AML-193 (cell line): ENCODE measurements around the gene TAS2R1.
"Not testable (repeated sequence)": the region's sequence is repeated elsewhere in the genome, so short reads cannot be mapped to it uniquely, and the experiment has no call there.

Experiments used
- DNase-seq, 2 experiments: peaks; one replicate each; lab custom pipeline; 2025; lab: John Stamatoyannopoulos, UW

Gene TAS2R1

DNA sequence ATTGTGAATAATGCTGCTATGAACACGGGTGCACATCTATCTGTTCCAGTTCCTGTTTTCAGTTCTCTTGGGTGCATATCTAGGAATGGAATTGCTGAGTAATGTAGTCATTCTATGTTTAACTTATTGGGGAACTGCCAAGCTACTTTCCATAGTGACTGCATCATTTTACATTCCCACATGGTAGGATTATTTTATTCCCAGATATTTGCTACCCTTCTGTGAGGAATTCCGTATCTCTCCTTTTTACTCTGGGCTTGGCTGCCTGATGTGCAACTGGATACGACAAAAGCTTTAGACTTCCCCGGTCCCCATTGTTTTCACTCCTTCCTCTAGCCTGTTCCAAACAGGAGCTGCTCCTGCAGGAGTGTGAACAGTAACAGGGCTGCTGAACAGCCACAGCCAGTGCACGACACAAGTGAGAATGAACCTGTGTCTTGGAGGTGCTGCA lies 7.2 kb downstream of the TAS2R1 start:
- no peak for DNase-seq

DNA sequence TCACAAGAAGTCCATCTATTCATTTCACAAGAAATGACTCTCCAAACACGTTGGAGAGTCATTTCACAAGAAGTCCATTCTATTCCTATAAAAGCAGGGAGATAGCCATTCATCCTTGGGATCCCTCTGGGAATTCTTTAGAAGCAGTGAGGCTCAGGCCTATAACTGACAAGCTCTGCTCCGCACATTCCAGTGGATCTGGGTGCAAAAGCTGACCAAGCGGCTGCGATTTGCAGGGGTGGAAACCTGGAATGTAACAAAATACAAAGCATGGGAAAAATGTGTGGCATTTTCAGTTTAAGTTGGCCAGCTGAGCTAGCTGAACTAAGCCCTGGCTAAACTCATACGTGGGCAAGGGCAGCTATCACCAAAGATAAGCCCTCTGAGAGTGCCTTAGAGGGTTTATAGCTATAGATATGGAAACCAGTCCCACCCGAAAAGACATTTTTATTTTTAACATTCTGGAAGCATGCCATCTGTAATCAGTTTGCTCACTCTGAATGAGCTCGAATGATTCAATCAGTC lies 8.7 kb downstream of the TAS2R1 start:
- no peak for DNase-seq

DNA sequence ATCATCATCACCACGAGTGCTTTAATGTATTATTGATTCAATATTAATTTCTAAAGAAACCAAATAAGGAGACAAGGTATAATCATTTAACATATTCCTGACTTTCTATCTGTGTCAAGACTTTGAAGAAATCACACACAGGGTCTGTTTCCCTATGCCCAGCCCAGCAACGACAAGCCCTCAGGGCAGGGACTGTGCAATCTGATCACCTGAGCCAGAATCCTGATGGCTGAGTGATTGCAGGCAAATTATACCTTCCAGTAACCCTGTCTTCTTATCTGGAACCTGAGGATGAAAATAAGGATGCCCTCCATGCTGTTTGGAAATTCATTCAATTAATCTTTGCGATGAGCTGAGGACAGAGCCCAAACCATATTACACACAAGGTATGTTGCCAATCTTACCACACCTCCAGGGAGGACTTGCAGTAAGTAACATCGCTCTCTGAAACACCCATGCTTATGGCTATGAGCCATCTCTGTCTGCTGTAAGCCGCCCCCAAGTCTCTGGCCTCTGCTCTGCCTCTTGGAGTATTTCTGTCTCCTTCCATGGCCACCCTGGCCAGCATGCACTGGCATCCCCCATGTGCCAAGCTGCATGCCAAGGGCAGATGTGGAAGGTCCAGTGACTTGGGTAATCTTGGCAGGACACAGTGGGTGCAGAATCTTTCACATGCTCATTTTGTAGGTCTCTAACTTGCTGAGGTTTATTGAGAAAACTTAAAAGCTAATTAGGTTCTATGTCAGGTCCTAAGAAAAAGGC lies 10.6 kb downstream of the TAS2R1 start:
- no peak for DNase-seq

DNA sequence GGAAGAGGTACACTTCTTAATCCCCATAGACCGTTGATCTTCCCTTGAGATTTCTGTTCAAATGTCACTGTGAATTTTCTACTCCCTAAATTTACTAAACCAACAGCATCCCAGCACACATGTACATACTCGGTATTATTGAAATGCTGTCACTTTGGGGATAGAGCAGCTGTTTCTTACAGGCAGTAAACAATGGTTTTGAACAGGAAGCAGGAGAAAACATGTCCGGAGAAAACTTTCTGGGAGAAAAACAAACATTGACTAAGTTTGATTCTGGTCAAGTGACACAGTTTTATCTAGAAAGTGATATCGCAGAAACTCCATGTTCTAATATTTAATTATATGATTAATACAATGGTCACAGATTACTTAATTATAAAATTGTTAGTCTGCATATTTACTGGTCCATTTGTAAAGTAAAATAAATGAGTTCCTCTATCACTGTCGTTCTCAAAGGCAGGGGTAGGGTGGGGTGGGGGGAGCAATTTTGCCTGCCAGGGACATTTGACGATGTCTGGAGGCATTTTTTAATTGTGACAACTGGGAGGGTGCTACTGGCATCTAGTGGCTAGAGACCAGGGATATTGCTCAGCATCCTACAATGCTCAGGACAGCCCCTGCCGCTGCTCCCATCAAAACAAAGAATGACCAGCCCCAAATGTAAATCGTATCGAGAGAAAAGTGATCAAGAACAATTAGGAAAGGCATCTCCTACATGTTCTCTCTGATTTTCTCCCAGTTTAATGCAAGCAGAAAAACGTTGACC lies 12.2 kb downstream of the TAS2R1 start:
- DNase-seq: no peak

DNA sequence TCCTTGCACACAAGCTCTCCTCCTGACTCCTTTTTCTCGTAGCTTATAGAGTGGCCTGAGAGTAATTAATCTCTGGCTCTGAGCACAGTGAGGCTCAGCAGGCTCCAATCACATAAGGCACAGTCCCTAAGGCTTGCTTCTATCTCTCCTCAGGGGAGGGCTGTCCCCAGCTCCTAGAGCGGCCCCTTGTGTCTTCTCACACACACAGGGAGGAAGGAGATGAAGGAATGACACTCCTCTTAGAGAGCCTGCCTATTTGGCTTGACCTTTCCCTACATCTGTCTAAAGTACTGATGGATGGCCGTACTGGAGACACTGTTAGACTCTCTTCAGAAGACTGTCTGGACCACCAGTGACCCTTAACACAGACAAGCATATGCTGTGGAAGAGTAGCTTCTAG lies 12.9 kb downstream of the TAS2R1 start:
- DNase-seq: no peak

DNA sequence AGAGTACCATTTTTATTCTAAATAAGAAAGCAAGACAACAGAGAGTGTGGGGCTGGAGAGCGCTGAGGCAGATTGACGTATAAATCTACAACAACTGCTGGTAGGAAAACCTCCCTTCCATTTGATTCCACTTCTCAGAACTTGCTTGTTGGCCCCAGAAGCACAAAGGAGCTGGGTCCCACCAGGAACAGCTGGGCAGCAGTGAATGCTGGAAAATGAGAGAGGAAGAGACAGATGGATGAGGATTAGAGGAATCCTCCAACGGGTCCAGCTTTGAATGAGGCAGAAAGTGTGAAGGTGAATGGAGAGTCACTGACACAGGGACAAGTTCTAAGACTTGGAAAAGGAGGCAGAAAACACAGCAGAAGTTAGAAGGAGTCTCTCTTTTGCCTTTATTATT lies 14.8 kb downstream of the TAS2R1 start:
- no peak for DNase-seq

DNA sequence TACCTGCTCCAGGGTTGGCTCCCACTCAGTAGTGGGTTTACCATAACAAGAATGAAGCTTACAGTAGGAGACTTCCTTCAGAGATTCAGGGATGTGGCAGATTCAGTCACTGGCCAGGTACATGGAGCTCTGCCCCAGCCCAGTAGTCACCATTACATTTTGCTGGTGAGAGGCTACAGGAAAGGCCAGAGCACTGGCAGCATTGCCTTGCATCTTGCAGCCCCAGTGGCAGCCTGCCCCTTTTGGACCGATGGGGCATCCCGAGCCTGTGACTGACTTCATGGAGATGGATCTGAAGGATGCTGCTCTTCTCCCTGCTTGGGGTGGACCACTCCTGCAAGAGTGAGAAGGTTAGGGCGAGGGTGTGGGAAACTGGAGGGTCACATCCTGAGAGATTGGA lies 16.8 kb downstream of the TAS2R1 start:
- no peak for DNase-seq

DNA sequence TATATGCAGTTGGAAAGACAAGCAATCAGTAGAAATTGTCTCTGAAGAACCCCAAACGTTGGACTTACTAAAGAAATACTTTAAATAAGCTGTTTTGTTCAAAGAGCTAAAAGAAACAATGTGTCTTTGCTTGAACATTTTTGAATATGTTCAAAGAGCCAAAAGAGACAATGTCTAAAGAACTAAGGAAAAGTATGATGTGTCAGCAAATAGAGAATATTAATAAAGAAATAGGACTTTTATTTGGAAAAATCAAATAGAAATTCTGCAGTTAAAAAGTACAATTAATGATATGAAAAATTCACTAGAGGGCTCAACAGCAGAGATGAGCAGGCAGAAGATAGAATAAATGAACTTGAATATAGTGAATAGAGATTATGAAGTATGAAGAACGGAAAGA lies 19.2 kb downstream of the TAS2R1 start:
- DNase-seq: no peak

DNA sequence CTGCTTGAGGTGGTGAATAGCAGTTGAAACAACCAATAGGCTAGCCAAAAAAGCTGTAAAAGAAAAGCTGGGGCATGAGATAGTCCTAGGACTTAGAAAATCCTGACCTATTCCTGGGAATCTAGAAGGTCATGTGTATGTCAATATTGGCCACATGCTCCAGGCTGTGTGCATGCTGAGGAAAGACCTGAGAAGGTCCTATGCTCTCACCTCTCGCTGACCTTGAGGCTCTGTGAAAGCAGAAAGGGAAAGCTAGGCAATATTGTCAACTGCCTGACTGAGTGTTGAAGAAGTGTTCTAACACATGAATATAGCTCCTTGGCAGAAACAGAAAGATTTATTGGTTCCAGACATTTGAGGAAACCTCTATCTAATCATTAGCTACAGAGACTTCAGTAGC lies 19.8 kb downstream of the TAS2R1 start:
- no peak for DNase-seq

DNA sequence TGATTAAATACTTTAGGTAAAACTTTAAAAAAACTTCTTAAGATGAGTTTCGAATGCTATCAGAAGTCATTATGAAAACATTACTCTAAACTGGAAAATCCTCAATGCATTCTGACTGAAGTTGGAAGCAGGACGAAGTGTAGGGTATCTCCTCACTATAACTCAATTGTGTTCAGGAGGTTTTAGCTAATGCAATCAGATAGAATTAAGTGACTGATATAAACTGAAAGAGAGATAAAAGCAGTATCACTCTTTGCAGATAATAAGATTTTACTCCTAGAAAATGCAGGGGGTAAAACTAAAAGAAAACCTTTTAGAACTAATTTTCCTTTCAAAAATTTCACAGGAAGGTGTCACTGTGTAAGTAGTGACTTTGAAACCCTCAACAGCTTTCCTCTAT lies 22.1 kb downstream of the TAS2R1 start:
- DNase-seq: no peak

DNA sequence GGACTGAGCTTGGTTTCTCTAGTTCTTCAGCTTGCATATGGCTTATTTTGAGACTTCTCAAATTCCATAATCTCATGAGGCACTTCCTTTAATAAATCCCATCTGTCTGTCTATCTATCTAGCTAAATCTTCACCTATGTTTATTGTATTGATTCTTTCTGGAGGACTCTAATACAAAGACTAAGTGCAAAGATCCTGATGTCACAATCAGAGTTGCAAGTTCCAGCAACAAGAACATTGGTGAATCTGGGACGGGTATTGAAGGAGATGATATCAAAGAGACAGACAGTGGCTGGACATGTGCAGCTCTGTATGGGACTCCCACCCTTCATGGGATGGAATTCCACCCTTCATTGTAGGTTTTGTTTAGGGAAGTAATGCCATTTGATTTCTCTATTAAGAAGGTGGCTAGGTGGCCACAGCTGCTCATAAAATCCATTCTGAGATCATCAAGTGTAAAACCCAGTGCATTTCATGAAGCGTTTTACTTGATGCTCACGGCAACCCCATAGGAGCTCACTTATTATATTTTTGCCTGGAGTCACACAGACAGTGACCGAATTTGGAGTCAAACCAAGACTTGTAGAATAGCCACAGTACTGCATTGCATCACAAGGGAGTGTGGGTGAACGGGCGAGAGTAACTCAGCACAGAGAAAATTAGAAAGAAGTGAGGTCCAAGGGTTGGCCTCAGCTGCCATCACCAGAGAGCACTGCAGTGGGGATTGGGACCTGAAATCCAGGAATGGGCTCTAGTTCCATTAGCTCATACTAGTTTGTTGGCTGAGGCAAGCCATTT lies 24.9 kb downstream of the TAS2R1 start:
- no peak for DNase-seq

DNA sequence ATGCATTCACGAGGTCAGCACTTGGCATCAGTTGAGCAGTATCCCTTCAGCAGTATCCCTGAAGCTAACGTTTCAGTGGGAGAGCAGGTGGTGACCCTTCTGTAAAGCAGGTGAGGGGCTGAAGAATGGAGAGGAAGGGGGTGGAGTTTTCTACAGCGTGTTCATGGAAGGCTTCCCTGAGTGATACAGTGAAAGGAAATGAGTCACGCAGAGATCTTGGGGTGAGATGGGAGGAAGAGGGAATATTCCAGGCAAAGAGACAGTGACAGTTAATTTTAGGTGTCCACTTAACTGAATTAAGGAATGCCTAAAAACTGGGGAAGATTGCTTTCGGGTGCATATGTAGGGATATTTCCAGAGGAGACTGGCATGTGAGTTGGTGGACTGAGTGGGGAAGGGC lies 25.7 kb downstream of the TAS2R1 start:
- DNase-seq: no peak

DNA sequence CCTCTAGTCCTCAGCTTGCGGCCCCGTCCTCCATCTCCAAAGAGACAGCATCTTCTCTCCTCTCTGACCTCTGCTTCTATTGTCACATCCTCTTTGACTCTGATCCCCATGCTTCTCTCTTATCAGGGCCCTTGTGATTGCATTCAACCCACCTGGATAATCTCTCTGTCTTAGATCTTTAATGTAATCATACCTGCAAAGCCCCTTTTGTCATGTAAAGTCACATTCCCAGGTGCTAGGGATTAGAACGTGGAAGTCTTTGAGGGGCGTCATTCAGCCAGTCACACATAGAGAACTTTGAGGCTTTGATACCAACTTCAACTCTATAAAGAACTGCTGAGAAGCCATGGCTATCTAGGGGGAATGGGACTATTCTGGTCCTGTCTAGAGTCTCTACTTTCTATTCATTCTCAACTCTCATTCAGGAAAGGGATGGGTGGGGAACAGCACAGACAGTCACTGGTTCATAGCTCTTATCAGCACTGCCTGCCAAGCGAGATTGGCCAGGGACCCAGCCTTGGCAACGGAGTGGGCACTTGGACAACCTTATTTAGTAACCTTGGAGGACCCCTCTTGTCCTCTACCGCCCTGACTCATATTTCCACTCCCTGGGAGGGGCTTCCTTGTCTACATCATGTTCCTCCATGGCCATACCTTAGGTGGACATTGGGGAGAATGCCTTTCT lies 29.0 kb downstream of the TAS2R1 start:
- DNase-seq: no peak

DNA sequence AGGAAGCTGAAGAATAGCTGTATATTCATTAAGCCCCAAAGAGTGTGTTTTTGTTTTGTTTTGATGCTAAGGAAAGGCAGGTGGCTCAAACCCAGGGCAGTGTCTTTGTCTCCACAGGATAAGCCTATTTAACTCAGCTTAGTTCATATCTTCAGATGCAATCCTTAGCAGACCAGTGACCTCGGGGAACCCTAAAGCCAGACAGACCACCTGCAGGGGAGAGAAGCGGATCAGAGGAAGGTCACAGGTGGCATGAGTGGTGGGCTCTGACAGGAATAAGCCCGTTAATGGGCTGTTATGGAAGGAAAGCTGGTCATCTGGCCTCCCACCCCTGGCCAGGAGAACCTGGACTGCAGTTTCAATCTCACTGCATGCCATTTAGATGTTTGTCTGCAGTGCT lies 30.8 kb downstream of the TAS2R1 start:
- DNase-seq: no peak

DNA sequence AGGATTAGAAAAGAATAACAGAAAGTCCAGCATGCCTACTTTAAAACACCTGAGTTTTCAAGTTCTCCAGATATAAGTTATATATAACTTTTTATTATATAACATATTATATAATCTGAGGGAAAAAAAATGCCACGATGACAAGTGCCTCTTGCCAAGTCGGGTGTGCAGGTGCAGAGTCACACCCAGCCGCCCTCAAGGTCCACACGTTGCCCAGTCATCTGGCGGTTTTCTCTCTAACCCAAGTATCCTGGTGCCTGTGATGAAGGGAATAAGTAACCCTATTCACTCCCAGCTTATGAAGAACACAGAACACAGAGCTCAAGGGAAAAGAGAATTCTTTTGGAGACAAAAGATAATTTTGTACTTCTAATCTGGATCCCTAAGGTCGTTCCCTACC lies 31.8 kb downstream of the TAS2R1 start:
- not testable (repeated sequence) for DNase-seq

DNA sequence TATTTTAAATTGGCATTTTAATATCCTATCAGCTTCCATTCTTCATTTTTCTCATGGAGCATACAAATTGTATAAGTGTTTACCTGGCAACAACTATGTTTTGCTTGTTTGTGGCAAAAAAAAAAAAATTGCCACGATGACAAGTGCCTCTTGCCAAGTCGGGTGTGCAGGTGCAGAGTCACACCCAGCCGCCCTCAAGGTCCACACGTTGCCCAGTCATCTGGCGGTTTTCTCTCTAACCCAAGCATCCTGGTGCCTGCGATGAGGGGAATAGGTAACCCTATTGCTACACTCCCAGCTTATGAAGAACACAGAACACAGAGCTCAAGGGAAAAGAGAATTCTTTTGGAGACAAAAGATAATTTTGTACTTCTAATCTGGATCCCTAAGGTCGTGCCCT lies 32.8 kb downstream of the TAS2R1 start:
- DNase-seq: not testable (repeated sequence)

DNA sequence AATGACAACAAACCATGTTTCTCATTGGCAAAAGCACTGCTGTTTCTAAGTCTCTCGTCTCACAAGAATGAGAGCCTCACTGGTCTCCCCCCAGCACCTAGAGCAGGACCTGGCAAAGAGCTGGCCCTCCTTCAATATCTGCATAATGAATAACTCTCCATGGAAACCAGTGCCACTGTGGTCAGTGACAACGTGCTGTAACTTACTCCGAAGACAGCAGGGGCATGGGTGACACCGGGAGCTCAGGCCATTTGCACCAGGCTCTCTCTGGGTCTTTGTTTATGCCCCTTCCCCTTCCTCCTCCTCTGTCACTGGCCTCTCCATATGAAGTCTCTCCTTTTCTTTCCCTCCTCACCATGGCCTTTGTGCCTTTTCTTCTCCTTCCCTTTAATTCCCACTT lies 33.3 kb downstream of the TAS2R1 start:
- DNase-seq: no peak

DNA sequence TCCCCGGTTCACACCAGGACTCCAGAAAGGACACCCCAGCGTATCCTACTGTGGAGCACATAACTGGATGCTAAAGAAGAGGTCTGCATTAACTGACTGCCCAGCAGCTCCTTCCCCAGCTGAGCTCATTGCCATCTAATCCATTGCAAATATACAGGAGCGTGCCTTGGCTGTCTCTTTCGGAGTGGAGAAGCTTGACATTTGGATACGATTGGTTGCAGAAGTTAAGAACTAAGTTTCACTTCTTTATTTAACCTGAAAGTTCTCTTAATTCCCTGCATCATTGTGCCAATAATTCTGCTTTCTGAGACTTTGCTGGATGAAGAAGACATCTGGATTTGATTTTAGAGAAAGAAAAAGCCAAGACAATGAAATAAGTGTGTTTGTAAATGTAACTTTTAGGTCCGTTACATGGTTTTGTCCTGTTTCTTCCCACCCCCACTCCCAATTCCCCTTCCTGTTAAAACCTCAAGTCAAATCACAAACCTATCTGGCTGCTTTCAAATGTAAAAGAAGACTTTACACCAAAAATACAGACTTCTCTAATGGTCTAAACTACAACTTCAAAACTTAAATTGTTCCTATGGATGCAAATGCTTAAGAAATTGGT lies 33.9 kb downstream of the TAS2R1 start:
- no peak for DNase-seq

DNA sequence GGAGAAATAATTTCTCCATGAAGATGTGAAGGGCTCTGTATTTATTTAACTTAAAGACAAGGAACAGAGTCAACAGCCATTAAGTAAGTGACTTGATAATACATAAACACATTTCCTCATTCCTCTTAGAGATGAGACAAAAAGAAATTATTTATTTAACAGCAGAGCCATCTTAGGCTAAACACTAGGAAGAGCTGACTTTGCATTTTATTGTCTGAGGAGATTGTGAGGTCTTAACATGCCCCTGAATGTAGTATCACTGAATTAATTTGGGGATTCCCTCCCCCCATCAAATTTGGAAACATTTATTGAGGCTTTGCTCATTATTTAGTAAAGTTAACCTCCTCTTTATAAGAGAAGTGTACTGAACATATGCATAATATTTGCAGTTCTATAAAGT lies 35.2 kb downstream of the TAS2R1 start:
- DNase-seq: no peak

DNA sequence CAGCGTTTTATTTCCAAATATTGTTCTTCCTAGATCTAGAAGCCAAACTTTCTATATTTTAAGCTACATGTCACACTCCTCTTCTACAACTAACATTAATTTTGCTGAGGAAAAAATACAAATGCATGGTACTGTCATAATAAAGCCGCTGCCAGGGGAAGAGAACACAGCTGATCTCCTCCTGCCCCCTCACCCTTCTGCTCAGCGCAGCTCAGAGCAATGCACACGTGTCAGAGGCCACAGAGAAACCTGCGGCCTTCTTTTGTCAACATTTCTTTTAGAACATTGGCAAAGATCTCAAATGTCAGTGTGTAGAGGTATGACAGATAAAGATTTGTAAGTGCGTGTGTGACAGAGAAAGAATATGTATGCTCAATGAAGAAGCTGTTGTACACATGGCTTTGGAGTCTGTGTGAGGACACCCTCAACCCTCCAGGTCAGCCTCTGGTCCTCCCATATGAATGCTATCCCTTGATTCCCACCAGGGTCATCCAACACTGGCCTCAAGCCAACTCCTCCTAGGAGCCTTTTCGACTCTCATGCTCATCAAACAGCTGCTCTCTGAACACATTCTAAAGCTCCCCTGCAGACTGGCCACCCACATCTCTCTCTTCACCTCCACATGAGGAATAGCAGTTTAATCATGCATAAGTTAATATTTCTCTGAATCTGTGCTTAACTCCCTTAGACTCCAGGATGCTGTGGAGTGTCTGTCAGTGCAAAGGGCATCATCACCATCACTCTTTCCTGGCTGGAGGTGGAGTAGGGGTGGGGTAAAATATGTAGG lies 40.9 kb downstream of the TAS2R1 start:
- no peak for DNase-seq

DNA sequence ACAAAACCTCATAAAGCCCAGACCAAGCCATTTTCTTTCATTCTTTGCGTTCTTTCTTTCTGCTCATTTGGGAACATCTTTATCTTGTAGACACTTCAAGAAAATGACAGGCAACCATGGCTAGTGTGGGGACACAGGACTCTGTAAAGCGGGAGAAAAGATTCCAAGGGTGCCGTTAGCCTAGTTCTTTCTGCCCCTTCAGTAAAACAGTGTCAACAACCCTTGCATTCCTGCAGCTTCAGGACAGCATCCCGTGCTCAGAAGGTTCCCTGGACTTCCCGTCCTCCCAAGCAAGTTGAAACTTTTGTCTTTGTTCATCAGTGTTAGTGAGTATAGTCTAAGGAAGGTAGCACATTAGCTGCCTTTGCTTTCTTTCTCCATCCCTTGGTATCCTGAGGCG lies 41.9 kb downstream of the TAS2R1 start:
- no peak for DNase-seq
